Astrocyte (in vitro differentiated cells and primary cell): ENCODE results near the gene CABCOCO1. TPM values are rescaled to one million over a fixed set of nuclear protein-coding genes. Genes with fewer than 3 reads are reported as not detected.

Experiments used
- DNase-seq: peaks from one replicate; pipeline ENCODE4 v3.0.0-alpha.2; 2010; ENCODE audit warnings: low read depth
- FAIRE-seq: peaks from 2 replicates; lab custom pipeline; 2011; peaks lifted over from hg19 to GRCh38; lab: Jason Lieb, UNC
- H2AFZ ChIP-seq: 2 replicates; pipeline ENCODE4 v1.6.0; 2012; ENCODE audit warnings: low read depth, low read length, inconsistent platforms
- H3K27ac ChIP-seq: 2 replicates; pipeline ENCODE4 v1.5.1; 2011; ENCODE audit warnings: low read depth, low read length, inconsistent platforms
- H3K27me3 ChIP-seq: 2 replicates; pipeline ENCODE4 v1.6.0; 2011; ENCODE audit warnings: low read length, inconsistent platforms; ENCODE audit not compliant: insufficient read depth
- H3K36me3 ChIP-seq: 2 replicates; pipeline ENCODE4 v1.5.1; 2011; ENCODE audit warnings: low read length, inconsistent platforms; ENCODE audit not compliant: insufficient read depth
- H3K4me1 ChIP-seq: 2 replicates; pipeline ENCODE4 v1.5.1; 2011; ENCODE audit warnings: low read length, inconsistent platforms; ENCODE audit not compliant: insufficient read depth
- H3K4me2 ChIP-seq: 2 replicates; pipeline ENCODE4 v1.6.0; 2012; ENCODE audit warnings: low read length, inconsistent platforms
- H3K4me3 ChIP-seq: 2 replicates; pipeline ENCODE4 v1.5.1; 2011; ENCODE audit warnings: low read depth, mild to moderate bottlenecking, low read length, inconsistent platforms; ENCODE audit not compliant: insufficient read depth
- H3K79me2 ChIP-seq: 2 replicates; pipeline ENCODE4 v1.6.0; 2012; ENCODE audit warnings: mild to moderate bottlenecking, low read length, inconsistent platforms; ENCODE audit not compliant: insufficient read depth
- H3K9ac ChIP-seq: 2 replicates; pipeline ENCODE4 v1.6.0; 2012; ENCODE audit warnings: mild to moderate bottlenecking, low read length, inconsistent platforms
- H3K9me3 ChIP-seq: 2 replicates; pipeline ENCODE4 v1.5.1; 2012; ENCODE audit warnings: low read depth, mild to moderate bottlenecking, low read length, inconsistent platforms; ENCODE audit not compliant: insufficient read depth
- H4K20me1 ChIP-seq: 2 replicates; pipeline ENCODE4 v1.6.0; 2012; ENCODE audit warnings: low read length, inconsistent platforms; ENCODE audit not compliant: insufficient read depth
- H3K27ac Mint-ChIP-seq: one replicate; pipeline ENCODE4 v1.8.0; 2021; ENCODE audit warnings: mild to moderate bottlenecking, mixed read lengths; ENCODE audit not compliant: unreplicated experiment
- H3K27me3 Mint-ChIP-seq: one replicate; pipeline ENCODE4 v1.8.0; 2021; ENCODE audit warnings: low read depth, mixed read lengths; ENCODE audit not compliant: unreplicated experiment
- H3K36me3 Mint-ChIP-seq: one replicate; pipeline ENCODE4 v1.8.0; 2021; ENCODE audit warnings: low read depth, mixed read lengths; ENCODE audit not compliant: unreplicated experiment
- H3K4me1 Mint-ChIP-seq: one replicate; pipeline ENCODE4 v1.8.0; 2021; ENCODE audit warnings: low read depth, mixed read lengths; ENCODE audit not compliant: unreplicated experiment
- H3K4me3 Mint-ChIP-seq: one replicate; pipeline ENCODE4 v1.8.0; 2021; ENCODE audit warnings: mild to moderate bottlenecking, moderate library complexity, mixed read lengths; ENCODE audit not compliant: unreplicated experiment
- H3K9me3 Mint-ChIP-seq: one replicate; pipeline ENCODE4 v1.8.0; 2021; ENCODE audit warnings: mild to moderate bottlenecking, mixed read lengths; ENCODE audit not compliant: unreplicated experiment
- EZH2 ChIP-seq: IDR thresholded peaks from 2 replicates; pipeline ENCODE4 v1.6.1; 2012; ENCODE audit warnings: mild to moderate bottlenecking, low read length, inconsistent platforms; ENCODE audit not compliant: insufficient read depth
- total RNA-seq: library from RNA; stranded (reverse); gene quantifications from 2 replicates; pipeline ENCODE4 v1.2.1, GENCODE V29; 2021
- TF ChIP-seq, protein P1 (sequence below): IDR thresholded peaks from 2 replicates; pipeline ENCODE4 v1.5.1; 2011; ENCODE audit warnings: low read depth, mild to moderate bottlenecking, inconsistent platforms, low read length, moderate library complexity; ENCODE audit not compliant: insufficient read depth

The CABCOCO1 gene
- total RNA-seq, 1 donor from 2014 or later: 0.23 TPM

DNA sequence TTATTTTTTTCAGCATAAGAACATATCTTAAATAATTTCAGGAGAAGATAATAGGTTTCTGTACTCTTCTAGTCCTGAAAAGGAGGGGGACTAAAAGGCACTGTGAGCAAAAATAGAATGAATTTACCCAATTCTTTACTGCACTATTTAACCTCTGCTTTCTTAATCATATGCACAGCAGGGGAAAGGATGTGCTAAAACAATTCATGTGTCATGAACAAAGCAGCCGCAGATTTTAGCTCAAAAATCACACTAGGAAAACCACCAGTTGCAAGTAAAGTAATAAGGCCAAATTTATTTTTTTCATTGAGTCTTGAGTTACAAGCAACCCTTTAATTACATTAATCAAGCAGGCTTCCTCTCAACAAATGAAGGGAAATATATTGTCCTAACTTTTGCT is 80.1 kb downstream of the CABCOCO1 start:
- peaks cover 2% of the 10 kb centered on the region for H3K9me3 Mint-ChIP-seq
- H3K9ac ChIP-seq: no peak overlapping the region
- FAIRE-seq: no peak

DNA sequence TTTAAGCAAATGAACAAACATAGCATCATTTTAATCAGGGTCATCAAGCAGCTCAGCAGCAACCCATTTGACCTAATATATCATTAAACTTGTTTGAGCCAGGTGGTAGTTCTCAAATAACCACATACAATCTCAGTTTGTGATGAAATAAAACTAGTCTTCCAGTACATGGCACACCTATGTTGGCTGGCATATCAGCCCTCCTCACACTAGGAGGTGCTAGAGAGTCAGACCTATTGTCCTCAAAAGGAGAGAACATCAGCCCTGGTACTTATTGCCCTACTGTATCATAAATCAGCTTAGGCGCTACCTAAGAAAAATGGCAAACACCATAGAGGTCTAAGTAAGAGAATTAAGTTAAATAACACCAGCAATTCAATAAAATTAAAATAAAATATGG is 81.7 kb downstream of the CABCOCO1 start:
- Histone ChIP-seq H3K9ac (no peak overlapping the region), H3K36me3 (no peaks in the 10 kb centered on the region), H3K4me1 (peaks cover 3% of the 10 kb centered on the region), H3K9me3 (no peaks in the 10 kb centered on the region), H2AFZ (no peak overlapping the region), H3K4me3 (no peak overlapping the region), H3K27ac (no peak overlapping the region), H4K20me1 (no peaks in the 10 kb centered on the region), H3K79me2 (no peaks in the 10 kb centered on the region), H3K27me3 (no peaks in the 10 kb centered on the region), H3K4me2 (no peak overlapping the region)
- no peaks in the 10 kb centered on the region for H3K27me3 Mint-ChIP-seq
- no peak for TF ChIP-seq EZH2
- TF ChIP-seq, protein P1, sequence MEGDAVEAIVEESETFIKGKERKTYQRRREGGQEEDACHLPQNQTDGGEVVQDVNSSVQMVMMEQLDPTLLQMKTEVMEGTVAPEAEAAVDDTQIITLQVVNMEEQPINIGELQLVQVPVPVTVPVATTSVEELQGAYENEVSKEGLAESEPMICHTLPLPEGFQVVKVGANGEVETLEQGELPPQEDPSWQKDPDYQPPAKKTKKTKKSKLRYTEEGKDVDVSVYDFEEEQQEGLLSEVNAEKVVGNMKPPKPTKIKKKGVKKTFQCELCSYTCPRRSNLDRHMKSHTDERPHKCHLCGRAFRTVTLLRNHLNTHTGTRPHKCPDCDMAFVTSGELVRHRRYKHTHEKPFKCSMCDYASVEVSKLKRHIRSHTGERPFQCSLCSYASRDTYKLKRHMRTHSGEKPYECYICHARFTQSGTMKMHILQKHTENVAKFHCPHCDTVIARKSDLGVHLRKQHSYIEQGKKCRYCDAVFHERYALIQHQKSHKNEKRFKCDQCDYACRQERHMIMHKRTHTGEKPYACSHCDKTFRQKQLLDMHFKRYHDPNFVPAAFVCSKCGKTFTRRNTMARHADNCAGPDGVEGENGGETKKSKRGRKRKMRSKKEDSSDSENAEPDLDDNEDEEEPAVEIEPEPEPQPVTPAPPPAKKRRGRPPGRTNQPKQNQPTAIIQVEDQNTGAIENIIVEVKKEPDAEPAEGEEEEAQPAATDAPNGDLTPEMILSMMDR: no peak
- peaks cover 2% of the 10 kb centered on the region for H3K9me3 Mint-ChIP-seq
- DNase-seq (no peak), FAIRE-seq (no peak)
- no peak overlapping the region for H3K4me3 Mint-ChIP-seq
- no peak overlapping the region for H3K27ac Mint-ChIP-seq
- H3K36me3 Mint-ChIP-seq: no peaks in the 10 kb centered on the region
- no peaks in the 10 kb centered on the region for H3K4me1 Mint-ChIP-seq

More for the DNA sequence above, 80.1 kb downstream of the CABCOCO1 start:
- no peaks in the 10 kb centered on the region for H4K20me1 ChIP-seq
- H3K9me3 ChIP-seq: no peaks in the 10 kb centered on the region
- TF ChIP-seq EZH2: no peak
- TF ChIP-seq, protein P1: no peak
- H3K4me3 Mint-ChIP-seq: no peak overlapping the region
- no peak overlapping the region for H3K27ac Mint-ChIP-seq
- H3K4me1 ChIP-seq: peaks cover 3% of the 10 kb centered on the region
- H3K36me3 ChIP-seq: no peaks in the 10 kb centered on the region
- no peaks in the 10 kb centered on the region for H3K79me2 ChIP-seq
- no peak overlapping the region for H3K4me2 ChIP-seq
- H3K27ac ChIP-seq: no peak overlapping the region
- no peaks in the 10 kb centered on the region for H3K4me1 Mint-ChIP-seq
- H3K4me3 ChIP-seq: no peak overlapping the region
- no peaks in the 10 kb centered on the region for H3K27me3 ChIP-seq
- H3K36me3 Mint-ChIP-seq: no peaks in the 10 kb centered on the region
- H3K27me3 Mint-ChIP-seq: no peaks in the 10 kb centered on the region
- no peak overlapping the region for H2AFZ ChIP-seq
- DNase-seq: no peak

DNA sequence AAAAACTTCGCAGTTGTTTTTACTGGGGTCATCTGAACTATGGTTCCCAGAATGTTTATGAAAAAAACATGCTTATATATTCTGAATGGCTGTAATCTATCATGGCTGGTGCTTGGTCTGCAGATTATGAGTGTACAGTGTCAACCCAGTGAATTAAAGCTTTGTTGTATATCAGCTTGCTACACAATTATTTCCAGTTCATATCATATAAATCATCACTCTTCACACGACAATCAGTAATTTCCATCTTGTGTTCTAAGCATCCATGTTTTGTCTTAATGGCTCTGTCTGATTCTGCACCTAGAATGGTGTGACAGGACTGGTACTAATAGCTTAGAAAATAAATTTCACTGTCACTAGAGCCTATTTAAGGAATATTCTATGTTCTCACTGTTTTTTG is 83.6 kb downstream of the CABCOCO1 start:
- Histone ChIP-seq H3K4me2 (no peak overlapping the region), H3K79me2 (no peaks in the 10 kb centered on the region), H2AFZ (no peak overlapping the region), H3K4me3 (no peak overlapping the region), H3K27ac (no peak overlapping the region), H3K9ac (no peak overlapping the region), H3K9me3 (no peaks in the 10 kb centered on the region), H3K4me1 (peaks cover 6% of the 10 kb centered on the region), H4K20me1 (no peaks in the 10 kb centered on the region), H3K36me3 (no peaks in the 10 kb centered on the region), H3K27me3 (no peaks in the 10 kb centered on the region)
- no peak overlapping the region for H3K27ac Mint-ChIP-seq
- H3K4me3 Mint-ChIP-seq: no peak overlapping the region
- FAIRE-seq (no peak), DNase-seq (no peak)
- TF ChIP-seq, protein P1: no peak
- no peak for TF ChIP-seq EZH2
- H3K9me3 Mint-ChIP-seq: peaks cover 2% of the 10 kb centered on the region
- no peaks in the 10 kb centered on the region for H3K36me3 Mint-ChIP-seq
- peaks cover 4% of the 10 kb centered on the region for H3K4me1 Mint-ChIP-seq
- no peaks in the 10 kb centered on the region for H3K27me3 Mint-ChIP-seq
